Body of pancreas (tissue), 4 donors: ENCODE results near the gene GLRA1. TPM values are rescaled to one million over a fixed set of nuclear protein-coding genes. Genes with fewer than 3 reads are reported as not detected.
"Not testable (repeated sequence)": the region's sequence is repeated elsewhere in the genome, so short reads cannot be mapped to it uniquely, and the experiment has no call there.

ENCODE experiments used
- ATAC-seq: fragments of 150-250 bp; one replicate; pipeline ENCODE4 v1.9.1; 2016
- DNase-seq, 4 donors: peaks; one replicate each; pipeline ENCODE4 v3.0.0-alpha.2; 2019
- H3K27ac ChIP-seq, 4 donors: fragments of 200-600 bp; sonication (generic); 1 replicate in 3 of 4; 2 replicates in 1 of 4; pipeline versions ENCODE4 v1.5.1 to v1.6.1; 2016 to 2019; ENCODE audit warnings: mild to moderate bottlenecking in 1 of 4, mixed read lengths in 1 of 4, moderate library complexity in 1 of 4
- H3K27me3 ChIP-seq, 2 donors: fragments of 200-600 bp; sonication (generic); one replicate each; pipeline ENCODE4 v1.6.0; 2016; ENCODE audit warnings: mild to moderate bottlenecking in 1 of 2
- H3K36me3 ChIP-seq, 2 donors: fragments of 200-600 bp; sonication (generic); replicated peaks in 1 of 2; 2 replicates each; pipeline ENCODE4 v1.5.1; 2016; ENCODE audit warnings: low read depth in 2 of 2; ENCODE audit not compliant: insufficient read depth in 1 of 2
- H3K4me1 ChIP-seq: fragments of 200-600 bp; sonication (generic); one replicate; pipeline ENCODE4 v1.6.0; 2016
- H3K4me3 ChIP-seq, 2 donors: fragments of 200-600 bp; sonication (generic); 1 replicate in 1 of 2; 2 replicates in 1 of 2; pipeline ENCODE4 v1.5.1; 2016 to 2019
- H3K9me3 ChIP-seq, 3 donors: fragments of 200-600 bp; sonication (generic); 1 replicate in 2 of 3; 2 replicates in 1 of 3; pipeline ENCODE4 v1.5.1; 2016
- POLR2A ChIP-seq, 3 donors: fragments of 450-650 bp; IDR thresholded peaks; one replicate each; pipeline ENCODE4 v1.6.1; 2016; ENCODE audit warnings: antibody characterized with exemption in 3 of 3, mild to moderate bottlenecking in 2 of 3
- WGBS, 2 donors: methylation state at CpG; one replicate each; pipeline ENCODE4 v1.1.5; 2017; 5-methylcytosine and 5-hydroxymethylcytosine counted together
- intact Hi-C: fragments of 100-400 bp; cut with DNase I; formaldehyde crosslinking; loops from one replicate; pipeline ENCODE4 v1.15.1; 2023
- total RNA-seq, 2 donors: library from RNA; depleted of rRNA; stranded (reverse); fragments of >200 nt; gene quantifications; one replicate each; pipeline ENCODE4 v1.1.0, GENCODE V29; 2016
- TF ChIP-seq, protein P1 (sequence below), 7 experiments: fragments of 450-650 bp in 4 of 7; fragments of 200-600 bp in 3 of 7; sonication (generic) in 3 of 7; IDR thresholded peaks; one replicate each; pipeline ENCODE4 v1.5.1; 2016 to 2019; ENCODE audit warnings: antibody characterized with exemption in 7 of 7

GLRA1 gene
- total RNA-seq, 2 donors from 2014 or later = not detected

- 66 to 67% methylated on average over 5 of the region's 5 CpGs for WGBS, 2 donors
- no peak overlapping the region for H3K27ac ChIP-seq
These were observed 29.0 kb downstream of the GLRA1 start for GRCh38 chr5:151895660-151896030.

GRCh38 chr5:151893485-151893884, 31.2 kb downstream of the GLRA1 start:
- intact Hi-C loops, H3K27ac ChIP-seq, H3K27me3 ChIP-seq, H3K36me3 ChIP-seq, DNase-seq, ATAC-seq, H3K4me1 ChIP-seq, H3K9me3 ChIP-seq, H3K4me3 ChIP-seq: not testable (repeated sequence)
- 59 to 76% methylated on average over 2 of the region's 2 CpGs for WGBS, 2 donors

More at GRCh38 chr5:151895660-151896030, 29.0 kb downstream of the GLRA1 start:
- H3K9me3 ChIP-seq = no peaks in the 10 kb centered on the region
- no peak for ATAC-seq
- H3K27me3 ChIP-seq = no peaks in the 10 kb centered on the region
- intact Hi-C loops = no loop called here
- H3K4me1 ChIP-seq = no peaks in the 10 kb centered on the region
- TF ChIP-seq, protein P1, sequence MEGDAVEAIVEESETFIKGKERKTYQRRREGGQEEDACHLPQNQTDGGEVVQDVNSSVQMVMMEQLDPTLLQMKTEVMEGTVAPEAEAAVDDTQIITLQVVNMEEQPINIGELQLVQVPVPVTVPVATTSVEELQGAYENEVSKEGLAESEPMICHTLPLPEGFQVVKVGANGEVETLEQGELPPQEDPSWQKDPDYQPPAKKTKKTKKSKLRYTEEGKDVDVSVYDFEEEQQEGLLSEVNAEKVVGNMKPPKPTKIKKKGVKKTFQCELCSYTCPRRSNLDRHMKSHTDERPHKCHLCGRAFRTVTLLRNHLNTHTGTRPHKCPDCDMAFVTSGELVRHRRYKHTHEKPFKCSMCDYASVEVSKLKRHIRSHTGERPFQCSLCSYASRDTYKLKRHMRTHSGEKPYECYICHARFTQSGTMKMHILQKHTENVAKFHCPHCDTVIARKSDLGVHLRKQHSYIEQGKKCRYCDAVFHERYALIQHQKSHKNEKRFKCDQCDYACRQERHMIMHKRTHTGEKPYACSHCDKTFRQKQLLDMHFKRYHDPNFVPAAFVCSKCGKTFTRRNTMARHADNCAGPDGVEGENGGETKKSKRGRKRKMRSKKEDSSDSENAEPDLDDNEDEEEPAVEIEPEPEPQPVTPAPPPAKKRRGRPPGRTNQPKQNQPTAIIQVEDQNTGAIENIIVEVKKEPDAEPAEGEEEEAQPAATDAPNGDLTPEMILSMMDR (IDR thresholded peaks at IDR 0.05) = no peak
- TF ChIP-seq POLR2A (IDR thresholded peaks at IDR 0.05) = no peak
- no peaks in the 10 kb centered on the region for H3K36me3 ChIP-seq
- H3K4me3 ChIP-seq = no peak overlapping the region
- no peak for DNase-seq

GRCh38 chr5:151892393-151892792, 32.3 kb downstream of the GLRA1 start:
- 57 to 61% methylated on average over 4 of the region's 4 CpGs for WGBS, 2 donors
- intact Hi-C loops = no loop called here
- no peaks in the 10 kb centered on the region for H3K36me3 ChIP-seq
- H3K27ac ChIP-seq = no peak overlapping the region
- no peaks in the 10 kb centered on the region for H3K9me3 ChIP-seq
- no peaks in the 10 kb centered on the region for H3K27me3 ChIP-seq
- H3K4me1 ChIP-seq = no peaks in the 10 kb centered on the region
- ATAC-seq (no peak), DNase-seq (peak in 3 of 4 donors; percentile 6 to 18 (median 12))
- TF ChIP-seq POLR2A (IDR thresholded peaks at IDR 0.05) = no peak
- TF ChIP-seq, protein P1 (IDR thresholded peaks at IDR 0.05) = no peak
- H3K4me3 ChIP-seq = no peak overlapping the region

DNA sequence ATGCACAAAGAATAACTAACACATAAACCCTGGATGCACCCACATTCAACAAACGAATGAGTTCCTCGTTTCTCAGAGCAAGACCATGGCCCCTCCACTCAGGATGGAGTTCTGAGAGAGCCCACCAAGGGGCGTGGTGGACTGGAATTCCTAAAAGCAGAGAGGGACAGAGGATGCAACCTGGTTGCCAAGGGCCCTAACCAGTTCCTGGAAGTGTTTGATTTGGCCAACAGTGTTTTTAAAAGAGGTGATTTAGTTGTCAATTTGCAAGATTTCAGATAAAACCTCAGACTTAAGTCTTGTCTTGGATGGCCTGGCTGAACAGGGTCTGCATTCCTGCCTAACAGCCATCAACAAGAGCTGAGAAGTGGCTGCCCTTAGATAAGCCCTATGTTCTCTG, 34.4 kb downstream of the GLRA1 start:
- no peak overlapping the region for H3K27ac ChIP-seq
- intact Hi-C loops = no loop called here
- ATAC-seq = no peak
- DNase-seq = no peak
- TF ChIP-seq POLR2A (IDR thresholded peaks at IDR 0.05) = no peak
- TF ChIP-seq, protein P1 (IDR thresholded peaks at IDR 0.05) = no peak
- H3K4me1 ChIP-seq = no peaks in the 10 kb centered on the region
- H3K36me3 ChIP-seq = no peaks in the 10 kb centered on the region
- H3K27me3 ChIP-seq = no peaks in the 10 kb centered on the region
- H3K4me3 ChIP-seq = no peak overlapping the region
- no peaks in the 10 kb centered on the region for H3K9me3 ChIP-seq
- 34 to 41% methylated on average over 3 of the region's 3 CpGs for WGBS, 2 donors

DNA sequence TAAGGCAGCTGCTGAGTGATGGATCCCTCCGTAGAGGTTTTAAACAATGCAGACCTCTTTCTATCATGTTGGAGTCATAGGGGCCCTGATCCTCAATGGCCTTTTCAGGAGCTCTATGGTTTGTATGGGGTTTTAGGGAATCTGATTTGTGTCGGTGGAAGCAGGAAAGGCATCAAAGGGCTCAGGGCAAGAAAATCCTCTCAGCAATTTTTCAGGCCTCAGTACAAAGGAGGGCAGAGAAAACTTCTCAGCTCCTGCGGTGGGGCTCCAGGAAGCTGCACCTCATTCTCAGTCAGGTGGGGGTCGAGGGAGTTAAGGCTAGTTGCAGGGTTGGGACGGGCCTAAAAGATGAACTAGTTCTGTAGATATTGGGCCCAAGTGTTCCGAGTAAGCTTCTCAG, 35.0 kb downstream of the GLRA1 start:
- no peak for TF ChIP-seq POLR2A (IDR thresholded peaks at IDR 0.05)
- TF ChIP-seq, protein P1 (IDR thresholded peaks at IDR 0.05) = no peak
- DNase-seq = no peak
- H3K4me3 ChIP-seq = no peak overlapping the region
- intact Hi-C loops = no loop called here
- no peaks in the 10 kb centered on the region for H3K9me3 ChIP-seq
- no peak overlapping the region for H3K27ac ChIP-seq
- 46 to 54% methylated on average over 6 of the region's 6 CpGs for WGBS, 2 donors
- no peaks in the 10 kb centered on the region for H3K4me1 ChIP-seq
- H3K36me3 ChIP-seq = no peaks in the 10 kb centered on the region
- no peaks in the 10 kb centered on the region for H3K27me3 ChIP-seq
- ATAC-seq = no peak
